Pancreas (tissue), 10 donors: ENCODE results near the gene LRP1B. TPM values are rescaled to one million over a fixed set of nuclear protein-coding genes. Genes with fewer than 3 reads are reported as not detected.

Experiments used
- ATAC-seq, 4 donors: fragments of 200-7000 bp; cut with Tn5 transposase; one replicate each; pipeline versions ENCODE4 v1.8.0 to v1.9.1; 2020; ENCODE audit warnings: mild to moderate bottlenecking in 4 of 4, moderate library complexity in 4 of 4
- DNase-seq, 6 donors: peaks; one replicate each; pipeline ENCODE4 v3.0.0-alpha.2; 2020
- FAIRE-seq: peaks from 2 replicates; lab custom pipeline; 2012; peaks lifted over from hg19 to GRCh38; lab: Jason Lieb, UNC
- H3K27ac ChIP-seq, 4 donors: fragments of 200-600 bp; sonication (generic); 1 replicate in 3 of 4; 2 replicates in 1 of 4; pipeline versions ENCODE4 v1.5.0 to v1.8.0; 2020
- H3K27me3 ChIP-seq, 4 donors: fragments of 200-600 bp; one replicate each; pipeline ENCODE4 v1.8.0; 2021
- H3K36me3 ChIP-seq, 3 donors: fragments of 200-600 bp; sonication (generic) in 1 of 3; one replicate each; pipeline versions ENCODE4 v1.5.0 to v1.8.0; 2020 to 2021
- H3K4me1 ChIP-seq, 3 donors: fragments of 200-600 bp; one replicate each; pipeline ENCODE4 v1.8.0; 2021
- H3K4me3 ChIP-seq, 4 donors: fragments of 200-600 bp; sonication (generic) in 2 of 4; one replicate each; pipeline versions ENCODE4 v1.5.0 to v1.8.0; 2020 to 2021
- H3K9me3 ChIP-seq, 4 donors: fragments of 200-600 bp; one replicate each; pipeline ENCODE4 v1.8.0; 2021
- CTCF ChIP-seq, 4 donors: fragments of 200-600 bp; sonication (generic) in 3 of 4; IDR thresholded peaks; one replicate each; pipeline versions ENCODE4 v1.5.0 to v1.8.0; 2021; ENCODE audit warnings: antibody characterized with exemption in 4 of 4
- WGBS, 2 donors: extraction: QIAGEN DNeasy Blood & Tissue Kit; methylation state at CpG; one replicate each; pipeline ENCODE4 v1.1.7; 2013; 5-methylcytosine and 5-hydroxymethylcytosine counted together
- intact Hi-C, 3 donors: fragments of 100-400 bp; cut with DNase I; formaldehyde crosslinking; loops; one replicate each; pipeline versions ENCODE4 v1.11.1 to v1.14.2; 2022
- polyA plus RNA-seq, 2 donors: library from polyadenylated mRNA; stranded (reverse); fragments of 200-250 nt; gene quantifications; one replicate each; pipeline ENCODE4 v1.2.3, GENCODE V29; 2013
- total RNA-seq, 6 donors: library from RNA; stranded (reverse); fragmentation: NEBNext Ultra II Directional in 4 of 6; extraction: Animal tissue kit (Norgen Biotek cat#: 25700) in 4 of 6; gene quantifications; one replicate each; pipeline versions ENCODE4 v1.2.1 to v1.2.4, GENCODE V29; 2021 to 2023
- donor health status: healthy with polysubstance abuse.
- donor health status: DM: no; HTN: no; CAD: no; lungs with moderate emphysema.
- donor health status: DM: no; HTN: no; CAD: no.
- donor health status: control.
- donor health status: control.
- donor health status: Bipolar disorder and iron deficiency.
- donor health status: DM: yes; HTN: yes; CAD: no.
- donor health status: DM: no; HTN: no; CAD: no.
- donor health status: DM: no; HTN: no; CAD: no.
- donor health status: DM: yes; HTN: yes; CAD: no.

LRP1B gene
- total and polyA plus RNA-seq, 8 donors: 0.06 to 0.55 (median 0.25) TPM

GRCh38 chr2:142119347-142119746 lies 11.5 kb downstream of the LRP1B start:
- TF ChIP-seq CTCF (IDR thresholded peaks at IDR 0.05): no peak
- FAIRE-seq (no peak), ATAC-seq (no peak), DNase-seq (no peak)
- Histone ChIP-seq H3K27ac (no peak overlapping the region), H3K36me3 (no peaks in the 10 kb centered on the region), H3K4me3 (no peak overlapping the region), H3K9me3 (no peaks in the 10 kb centered on the region), H3K4me1 (no peaks in the 10 kb centered on the region), H3K27me3 (no peaks in the 10 kb centered on the region)
- intact Hi-C loops: no loop called here

- ATAC-seq: peak in 1 of 4 donors; percentile 36
- Histone ChIP-seq H3K36me3 (no peaks in the 10 kb centered on the region), H3K27ac (no peak overlapping the region), H3K4me3 (no peak overlapping the region), H3K9me3 (no peaks in the 10 kb centered on the region), H3K4me1 (no peaks in the 10 kb centered on the region), H3K27me3 (peaks cover 0 to 6% (median 0%) of the 10 kb centered on the region in 4 donors)
- TF ChIP-seq CTCF (IDR thresholded peaks at IDR 0.05): no peak
- no peak for DNase-seq
- intact Hi-C loops: no loop called here
- FAIRE-seq: no peak
These were observed 18.0 kb downstream of the LRP1B start for GRCh38 chr2:142112757-142113221.

- Histone ChIP-seq H3K9me3 (no peaks in the 10 kb centered on the region), H3K36me3 (no peaks in the 10 kb centered on the region), H3K27me3 (peaks cover 0 to 6% (median 0%) of the 10 kb centered on the region in 4 donors), H3K4me1 (no peaks in the 10 kb centered on the region), H3K27ac (no peak overlapping the region), H3K4me3 (no peak overlapping the region)
- intact Hi-C loops: no loop called here
- 49 to 55% methylated on average over 2 of the region's 2 CpGs for WGBS, 2 donors
- ATAC-seq (no peak), DNase-seq (no peak), FAIRE-seq (no peak)
- no peak for TF ChIP-seq CTCF (IDR thresholded peaks at IDR 0.05)
These were observed 26.6 kb downstream of the LRP1B start for GRCh38 chr2:142104134-142104758.

DNA sequence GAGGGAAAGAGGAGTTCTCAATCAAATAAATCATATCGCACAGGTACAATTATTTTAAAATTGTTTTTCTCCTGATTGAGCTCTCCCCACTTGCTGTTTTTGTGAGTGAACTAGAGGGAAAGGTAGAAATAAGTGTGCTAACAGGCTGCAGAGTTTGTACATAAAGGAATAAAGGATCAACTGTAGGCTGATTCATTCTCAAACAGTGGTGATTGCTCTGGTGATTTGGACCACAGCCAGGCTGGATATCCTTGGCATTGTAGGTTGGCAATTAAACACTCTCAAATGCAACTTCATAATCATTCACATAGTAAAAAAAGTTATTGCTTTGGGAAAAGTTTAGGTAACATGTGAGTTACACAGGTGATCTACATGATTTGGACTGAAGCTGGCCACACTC lies 29.8 kb downstream of the LRP1B start:
- H3K4me1 ChIP-seq: no peaks in the 10 kb centered on the region
- no peak for TF ChIP-seq CTCF (IDR thresholded peaks at IDR 0.05)
- no peak overlapping the region for H3K27ac ChIP-seq
- no peaks in the 10 kb centered on the region for H3K36me3 ChIP-seq
- DNase-seq: no peak
- H3K27me3 ChIP-seq: peaks cover 0 to 5% (median 0%) of the 10 kb centered on the region in 4 donors
- intact Hi-C loops: no loop called here
- 54 to 59% methylated on average over 1 of the region's 1 CpG for WGBS, 2 donors
- H3K9me3 ChIP-seq: no peaks in the 10 kb centered on the region
- no peak for ATAC-seq
- no peak for FAIRE-seq
- no peak overlapping the region for H3K4me3 ChIP-seq

DNA sequence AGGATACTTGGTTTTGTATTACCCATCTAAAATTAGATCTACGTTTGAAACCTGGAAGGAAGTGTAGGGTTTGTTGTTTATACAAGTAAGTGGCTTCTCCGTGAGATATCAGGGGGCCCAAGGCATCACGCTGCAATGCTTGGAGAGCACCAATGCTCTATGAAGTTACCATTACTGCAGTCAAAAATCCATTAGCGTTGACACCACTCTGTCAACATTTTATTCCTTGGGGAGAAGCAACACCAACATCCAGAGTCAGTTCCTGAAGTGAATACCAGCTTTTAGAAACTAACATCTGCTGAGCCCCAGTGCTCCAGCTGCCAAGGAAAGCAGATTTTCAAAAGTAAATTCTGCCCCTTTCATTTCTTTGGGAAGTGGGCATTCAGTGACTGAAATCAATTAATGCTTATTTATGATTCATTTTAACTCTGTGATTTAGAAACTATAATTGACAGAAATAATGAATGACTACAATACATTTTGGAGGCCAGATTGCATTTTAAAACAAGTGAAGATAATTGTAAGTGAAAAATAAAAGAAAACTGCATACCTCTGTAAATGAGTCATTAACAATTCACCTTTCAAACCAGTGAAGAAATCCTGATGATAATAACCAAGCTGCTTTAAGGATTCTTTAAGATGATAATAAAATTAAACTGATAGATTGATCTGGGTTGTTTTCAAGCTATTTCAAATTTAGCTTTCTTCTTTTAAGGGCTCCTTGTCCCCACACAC lies 30.5 kb downstream of the LRP1B start:
- no peaks in the 10 kb centered on the region for H3K9me3 ChIP-seq
- no peak for DNase-seq
- H3K36me3 ChIP-seq: no peaks in the 10 kb centered on the region
- no peak overlapping the region for H3K4me3 ChIP-seq
- no peak for TF ChIP-seq CTCF (IDR thresholded peaks at IDR 0.05)
- H3K27me3 ChIP-seq: peaks cover 0 to 5% (median 0%) of the 10 kb centered on the region in 4 donors
- FAIRE-seq: no peak
- intact Hi-C loops: no loop called here
- WGBS, 2 donors: 57 to 65% methylated on average over 4 of the region's 4 CpGs
- H3K27ac ChIP-seq: no peak overlapping the region
- H3K4me1 ChIP-seq: no peaks in the 10 kb centered on the region
- no peak for ATAC-seq
